ENCODE results near the gene FAM240A.

FAM240A gene

GRCh38 chr3:46643701-46644100 is 31.4 kb downstream of the FAM240A start:
- no peak for DNase-seq (ENCODE audit: low spot score in 2 of 2)
- no peak for ATAC-seq (replicated peaks; ENCODE audit: extremely low read depth, poor library complexity, severe bottlenecking)
- peaks cover 72% of the 10 kb centered on the region for H3K27me3 Mint-ChIP-seq
- H3K4me3 Mint-ChIP-seq = no peak overlapping the region
- H3K4me1 Mint-ChIP-seq = no peaks in the 10 kb centered on the region
- H3K27ac Mint-ChIP-seq (ENCODE audit: low read depth) = no peak overlapping the region
- peaks cover 7% of the 10 kb centered on the region for H3K9me3 Mint-ChIP-seq
- no peaks in the 10 kb centered on the region for H3K36me3 Mint-ChIP-seq (ENCODE audit: insufficient read depth)

GRCh38 chr3:46646700-46647099 is 34.4 kb downstream of the FAM240A start:
- DNase-seq (ENCODE audit: low spot score in 2 of 2) = no peak
- H3K4me3 Mint-ChIP-seq = no peak overlapping the region
- H3K4me1 Mint-ChIP-seq = no peaks in the 10 kb centered on the region
- H3K9me3 Mint-ChIP-seq = no peaks in the 10 kb centered on the region
- no peak for ATAC-seq (replicated peaks; ENCODE audit: extremely low read depth, poor library complexity, severe bottlenecking)
- H3K27ac Mint-ChIP-seq (ENCODE audit: low read depth) = no peak overlapping the region
- H3K27me3 Mint-ChIP-seq = peaks cover 69% of the 10 kb centered on the region
- no peaks in the 10 kb centered on the region for H3K36me3 Mint-ChIP-seq (ENCODE audit: insufficient read depth)

GRCh38 chr3:46648096-46648495 is 35.8 kb downstream of the FAM240A start:
- DNase-seq (ENCODE audit: low spot score in 2 of 2) (no peak), ATAC-seq (replicated peaks; ENCODE audit: extremely low read depth, poor library complexity, severe bottlenecking) (no peak)
- no peak overlapping the region for H3K27ac Mint-ChIP-seq (ENCODE audit: low read depth)
- H3K4me1 Mint-ChIP-seq = no peaks in the 10 kb centered on the region
- no peaks in the 10 kb centered on the region for H3K9me3 Mint-ChIP-seq
- H3K4me3 Mint-ChIP-seq = no peak overlapping the region
- H3K36me3 Mint-ChIP-seq (ENCODE audit: insufficient read depth) = no peaks in the 10 kb centered on the region
- peaks cover 67% of the 10 kb centered on the region for H3K27me3 Mint-ChIP-seq

- ATAC-seq (replicated peaks; ENCODE audit: extremely low read depth, poor library complexity, severe bottlenecking) (no peak), DNase-seq (ENCODE audit: low spot score in 2 of 2) (no peak)
- H3K4me1 Mint-ChIP-seq = no peaks in the 10 kb centered on the region
- H3K27me3 Mint-ChIP-seq = peaks cover 59% of the 10 kb centered on the region
- no peak overlapping the region for H3K27ac Mint-ChIP-seq (ENCODE audit: low read depth)
- H3K36me3 Mint-ChIP-seq (ENCODE audit: insufficient read depth) = no peaks in the 10 kb centered on the region
- H3K4me3 Mint-ChIP-seq = no peak overlapping the region
- no peaks in the 10 kb centered on the region for H3K9me3 Mint-ChIP-seq
Measured at GRCh38 chr3:46649436-46649835, 37.1 kb downstream of the FAM240A start.

GRCh38 chr3:46651084-46651483 is 38.8 kb downstream of the FAM240A start:
- Mint-ChIP-seq H3K4me3 (no peak overlapping the region), H3K4me1 (no peaks in the 10 kb centered on the region), H3K27ac (ENCODE audit: low read depth) (no peak overlapping the region), H3K9me3 (no peaks in the 10 kb centered on the region), H3K36me3 (ENCODE audit: insufficient read depth) (no peaks in the 10 kb centered on the region), H3K27me3 (peaks cover 69% of the 10 kb centered on the region)
- DNase-seq (ENCODE audit: low spot score in 2 of 2) (no peak), ATAC-seq (replicated peaks; ENCODE audit: extremely low read depth, poor library complexity, severe bottlenecking) (no peak)

- Mint-ChIP-seq H3K4me3 (no peak overlapping the region), H3K9me3 (no peaks in the 10 kb centered on the region), H3K4me1 (no peaks in the 10 kb centered on the region), H3K36me3 (ENCODE audit: insufficient read depth) (no peaks in the 10 kb centered on the region), H3K27ac (ENCODE audit: low read depth) (no peak overlapping the region), H3K27me3 (peaks cover 44% of the 10 kb centered on the region)
- ATAC-seq (replicated peaks; ENCODE audit: extremely low read depth, poor library complexity, severe bottlenecking) (no peak), DNase-seq (ENCODE audit: low spot score in 2 of 2) (no peak)
Measured at GRCh38 chr3:46655271-46655670, 42.9 kb downstream of the FAM240A start.

- Mint-ChIP-seq H3K27ac (ENCODE audit: low read depth) (no peak overlapping the region), H3K36me3 (ENCODE audit: insufficient read depth) (no peaks in the 10 kb centered on the region), H3K4me1 (no peaks in the 10 kb centered on the region), H3K4me3 (no peak overlapping the region), H3K27me3 (peaks cover 32% of the 10 kb centered on the region), H3K9me3 (no peaks in the 10 kb centered on the region)
- no peak for DNase-seq (ENCODE audit: low spot score in 2 of 2)
- no peak for ATAC-seq (replicated peaks; ENCODE audit: extremely low read depth, poor library complexity, severe bottlenecking)
Measured at GRCh38 chr3:46656778-46657556, 44.6 kb downstream of the FAM240A start.

GRCh38 chr3:46659285-46659684 is 47.0 kb downstream of the FAM240A start:
- no peaks in the 10 kb centered on the region for H3K9me3 Mint-ChIP-seq
- no peak overlapping the region for H3K27ac Mint-ChIP-seq (ENCODE audit: low read depth)
- DNase-seq (ENCODE audit: low spot score in 2 of 2) (no peak), ATAC-seq (replicated peaks; ENCODE audit: extremely low read depth, poor library complexity, severe bottlenecking) (no peak)
- H3K36me3 Mint-ChIP-seq (ENCODE audit: insufficient read depth) = no peaks in the 10 kb centered on the region
- no peak overlapping the region for H3K4me3 Mint-ChIP-seq
- peaks cover 27% of the 10 kb centered on the region for H3K27me3 Mint-ChIP-seq
- no peaks in the 10 kb centered on the region for H3K4me1 Mint-ChIP-seq

- Mint-ChIP-seq H3K4me3 (no peak overlapping the region), H3K9me3 (no peaks in the 10 kb centered on the region), H3K27ac (ENCODE audit: low read depth) (no peak overlapping the region), H3K36me3 (ENCODE audit: insufficient read depth) (no peaks in the 10 kb centered on the region), H3K27me3 (peaks cover 19% of the 10 kb centered on the region), H3K4me1 (no peaks in the 10 kb centered on the region)
- ATAC-seq (replicated peaks; ENCODE audit: extremely low read depth, poor library complexity, severe bottlenecking) (no peak), DNase-seq (ENCODE audit: low spot score in 2 of 2) (no peak)
Measured at GRCh38 chr3:46660003-46660402, 47.7 kb downstream of the FAM240A start.

GRCh38 chr3:46660543-46661523 is 48.5 kb downstream of the FAM240A start:
- no peak for ATAC-seq (replicated peaks; ENCODE audit: extremely low read depth, poor library complexity, severe bottlenecking)
- Mint-ChIP-seq H3K4me1 (no peaks in the 10 kb centered on the region), H3K4me3 (no peak overlapping the region), H3K27me3 (peaks cover 13% of the 10 kb centered on the region), H3K36me3 (ENCODE audit: insufficient read depth) (no peaks in the 10 kb centered on the region), H3K27ac (ENCODE audit: low read depth) (no peak overlapping the region), H3K9me3 (no peaks in the 10 kb centered on the region)
- no peak for DNase-seq (ENCODE audit: low spot score in 2 of 2)

GRCh38 chr3:46661776-46662766 is 49.7 kb downstream of the FAM240A start:
- H3K27me3 Mint-ChIP-seq = peaks cover 13% of the 10 kb centered on the region
- no peak overlapping the region for H3K4me3 Mint-ChIP-seq
- ATAC-seq (replicated peaks; ENCODE audit: extremely low read depth, poor library complexity, severe bottlenecking) = no peak
- no peak for DNase-seq (ENCODE audit: low spot score in 2 of 2)
- H3K36me3 Mint-ChIP-seq (ENCODE audit: insufficient read depth) = no peaks in the 10 kb centered on the region
- no peak overlapping the region for H3K27ac Mint-ChIP-seq (ENCODE audit: low read depth)
- no peaks in the 10 kb centered on the region for H3K9me3 Mint-ChIP-seq
- H3K4me1 Mint-ChIP-seq = no peaks in the 10 kb centered on the region
